HepG2 (cell line): ENCODE results near the gene PRXL2A. TPM values are rescaled to one million over a fixed set of nuclear protein-coding genes. Genes with fewer than 3 reads are reported as not detected.
A peak's percentile ranks its signal among the peaks of the same experiment; 100 is the strongest.

ENCODE experiments used
- ARID2 ChIP-seq: sonication (generic); formaldehyde crosslinking; IDR thresholded peaks from 2 replicates; pipeline ENCODE4 v1.8.1; 2022; ENCODE audit warnings: mild to moderate bottlenecking, missing genetic modification reagents, borderline replicate concordance
- ARID5B ChIP-seq: IDR thresholded peaks from 2 replicates; pipeline ENCODE4 v1.4.0; 2020; ENCODE audit warnings: mild to moderate bottlenecking, missing genetic modification reagents
- ATF7-NPFF ChIP-seq: sonication (generic); formaldehyde crosslinking; IDR thresholded peaks from 2 replicates; pipeline ENCODE4 v1.8.1; 2023; ENCODE audit warnings: mild to moderate bottlenecking, low read depth, missing genetic modification reagents, moderate library complexity
- CENPT ChIP-seq: sonication (generic); formaldehyde crosslinking; IDR thresholded peaks from 2 replicates; pipeline ENCODE4 v1.8.0; 2022; ENCODE audit warnings: low read depth, mild to moderate bottlenecking, moderate library complexity, missing genetic modification reagents
- HDAC2 ChIP-seq: sonication (generic); formaldehyde crosslinking; IDR thresholded peaks from 2 replicates; pipeline ENCODE4 v1.4.0; 2020; ENCODE audit warnings: missing genetic modification reagents
- IRF2 ChIP-seq: IDR thresholded peaks from 2 replicates; pipeline ENCODE4 v1.6.1; 2018; ENCODE audit warnings: missing genetic modification reagents, missing compliant biosample characterization
- KLF6 ChIP-seq: IDR thresholded peaks from 2 replicates; pipeline ENCODE4 v1.8.0; 2016; ENCODE audit warnings: missing biosample characterization, missing genetic modification reagents
- MXD4 ChIP-seq: IDR thresholded peaks from 2 replicates; pipeline ENCODE4 v1.6.1; 2016; ENCODE audit warnings: mild to moderate bottlenecking, missing biosample characterization, missing genetic modification reagents
- MYC ChIP-seq: sonication (generic); formaldehyde crosslinking; IDR thresholded peaks from 2 replicates; pipeline ENCODE4 v1.9.0; 2021; ENCODE audit warnings: missing genetic modification reagents, borderline replicate concordance
- NCOA2 ChIP-seq: sonication (generic); formaldehyde crosslinking; IDR thresholded peaks from 2 replicates; pipeline ENCODE4 v1.8.0; 2022; ENCODE audit warnings: inconsistent platforms
- NR2F6 ChIP-seq, 2 experiments: IDR thresholded peaks; 2 replicates each; pipeline ENCODE4 v1.6.1; 2016; ENCODE audit warnings: antibody characterized with exemption in 1 of 2, mild to moderate bottlenecking in 1 of 2
- RBM22 ChIP-seq: fragments of 200-400 bp; formaldehyde crosslinking; optimal IDR thresholded peaks from 2 replicates; pipeline ENCODE3; 2017; ENCODE audit warnings: mild to moderate bottlenecking, low read length, moderate library complexity
- SALL1 ChIP-seq: sonication (generic); formaldehyde crosslinking; IDR thresholded peaks from 2 replicates; pipeline ENCODE4 v1.8.0; 2022; ENCODE audit warnings: mild to moderate bottlenecking, missing genetic modification reagents
- ZEB1 ChIP-seq: IDR thresholded peaks from 2 replicates; pipeline ENCODE4 v1.6.1; 2012; ENCODE audit warnings: mild to moderate bottlenecking, low read depth, inconsistent platforms; ENCODE audit not compliant: insufficient replicate concordance
- ZFX ChIP-seq: sonication (generic); formaldehyde crosslinking; IDR thresholded peaks from 2 replicates; pipeline ENCODE4 v1.4.0; 2020; ENCODE audit warnings: mild to moderate bottlenecking, low read depth, missing genetic modification reagents, moderate library complexity
- ZIK1 ChIP-seq: sonication (generic); formaldehyde crosslinking; IDR thresholded peaks from 2 replicates; pipeline ENCODE4 v1.5.0; 2020; ENCODE audit warnings: mild to moderate bottlenecking, low read depth, missing genetic modification reagents, borderline replicate concordance
- ZNF772 ChIP-seq: sonication (generic); formaldehyde crosslinking; IDR thresholded peaks from 2 replicates; pipeline ENCODE4 v1.5.0; 2020; ENCODE audit warnings: mild to moderate bottlenecking, missing genetic modification reagents
- polyA plus RNA-seq, 8 experiments: library from polyadenylated mRNA; depleted of rRNA in 3 of 8; stranded (reverse) in 7 of 8; unstranded in 1 of 8; fragments of >200 nt; fragmentation: Illumina TruSeq in 4 of 8; extraction: Trizol in 4 of 8; gene quantifications; 2 replicates each; pipeline versions ENCODE4 v1.2.1 to v1.2.3, GENCODE V29; 2011 to 2016; ENCODE audit warnings: low read depth in 4 of 8, missing spikeins in 1 of 8, mixed read lengths in 1 of 8; ENCODE audit not compliant: insufficient read depth in 1 of 8
- total RNA-seq, 5 experiments: library from RNA; depleted of rRNA; stranded (reverse); fragments of >200 nt; fragmentation: Illumina TruSeq; extraction: Trizol; gene quantifications; 2 replicates each; pipeline ENCODE4 v1.2.3, GENCODE V29; 2016; ENCODE audit warnings: low read depth in 1 of 5
- TF ChIP-seq, protein P1 (sequence below): sonication (generic); formaldehyde crosslinking; IDR thresholded peaks from 2 replicates; pipeline ENCODE4 v1.4.0; 2020; ENCODE audit warnings: mild to moderate bottlenecking, missing genetic modification reagents, borderline replicate concordance

The PRXL2A gene
- total and polyA plus RNA-seq, 2 of the 13 experiments (the other 11 are each of a cell fraction or from before 2014, with no cell fraction given), result 43.9 to 79.9 TPM

DNA sequence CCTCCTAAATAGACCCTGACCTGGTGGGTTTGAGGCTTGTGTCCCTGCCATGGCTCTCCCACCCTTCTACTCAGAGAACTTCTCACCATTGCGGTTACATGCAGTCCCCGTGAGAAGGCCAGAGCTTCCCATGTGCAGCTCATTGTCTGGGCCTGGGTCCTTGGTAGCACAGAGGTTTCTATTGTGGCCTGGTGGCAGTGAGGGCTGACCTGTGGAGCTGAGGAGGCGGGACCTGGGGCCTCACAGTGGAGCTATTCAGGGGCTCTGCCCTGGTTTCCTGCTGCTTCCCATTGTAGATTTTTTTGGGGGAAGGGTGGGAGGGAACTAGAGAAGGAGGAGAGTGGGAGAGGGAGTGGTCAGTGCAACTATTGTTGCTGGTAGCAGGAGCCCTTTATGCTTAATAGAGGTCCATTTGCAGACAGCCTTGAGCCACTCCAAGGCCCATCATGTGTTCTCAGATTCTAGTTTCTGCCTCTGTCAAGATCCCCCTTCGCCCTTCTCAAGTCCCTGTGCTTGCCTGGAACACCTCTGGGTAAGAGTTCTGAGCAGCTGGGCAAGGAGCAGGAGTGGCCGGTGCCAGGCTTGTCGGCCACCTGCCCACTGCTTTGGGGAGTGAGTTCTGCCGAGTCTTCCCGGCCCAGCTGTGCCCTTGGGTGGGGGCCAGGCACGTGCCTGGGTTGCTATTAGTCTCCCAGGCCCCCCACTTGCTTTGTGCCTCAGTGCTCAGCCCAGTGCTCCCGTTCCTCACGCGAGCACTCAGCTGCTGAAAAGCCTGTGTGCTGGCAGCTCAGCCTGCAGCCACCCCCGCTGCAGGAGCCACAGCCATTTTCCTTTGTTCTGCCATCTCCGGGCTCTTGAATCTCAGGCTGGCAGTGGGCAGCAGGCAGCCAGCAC is 56.5 kb downstream of the PRXL2A start (continued):
- TF ChIP-seq ZIK1, result 0 out of 2 replicates have a peak, but pooled peaks have one; percentile 51
- TF ChIP-seq RBM22, result peak; percentile 32
- TF ChIP-seq KLF6 (CRISPR knock-in tag), result no peak
- no peak for TF ChIP-seq ZEB1
- TF ChIP-seq ARID5B (CRISPR knock-in tag), result peak; percentile 55
- no peak for TF ChIP-seq MXD4 (CRISPR knock-in tag)
- 0 out of 2 replicates have a peak, but pooled peaks have one; percentile 27 for TF ChIP-seq NCOA2
- TF ChIP-seq MYC (CRISPR knock-in tag), result peak; percentile 63; the same call in 1 of the 2 replicates
- TF ChIP-seq SALL1 (CRISPR knock-in tag), result peak; percentile 46; the same call in 1 of the 2 replicates
- TF ChIP-seq ZNF772, result no peak
- TF ChIP-seq IRF2 (CRISPR knock-in tag), result 0 out of 2 replicates have a peak, but pooled peaks have one; percentile 16
- TF ChIP-seq, protein P1, sequence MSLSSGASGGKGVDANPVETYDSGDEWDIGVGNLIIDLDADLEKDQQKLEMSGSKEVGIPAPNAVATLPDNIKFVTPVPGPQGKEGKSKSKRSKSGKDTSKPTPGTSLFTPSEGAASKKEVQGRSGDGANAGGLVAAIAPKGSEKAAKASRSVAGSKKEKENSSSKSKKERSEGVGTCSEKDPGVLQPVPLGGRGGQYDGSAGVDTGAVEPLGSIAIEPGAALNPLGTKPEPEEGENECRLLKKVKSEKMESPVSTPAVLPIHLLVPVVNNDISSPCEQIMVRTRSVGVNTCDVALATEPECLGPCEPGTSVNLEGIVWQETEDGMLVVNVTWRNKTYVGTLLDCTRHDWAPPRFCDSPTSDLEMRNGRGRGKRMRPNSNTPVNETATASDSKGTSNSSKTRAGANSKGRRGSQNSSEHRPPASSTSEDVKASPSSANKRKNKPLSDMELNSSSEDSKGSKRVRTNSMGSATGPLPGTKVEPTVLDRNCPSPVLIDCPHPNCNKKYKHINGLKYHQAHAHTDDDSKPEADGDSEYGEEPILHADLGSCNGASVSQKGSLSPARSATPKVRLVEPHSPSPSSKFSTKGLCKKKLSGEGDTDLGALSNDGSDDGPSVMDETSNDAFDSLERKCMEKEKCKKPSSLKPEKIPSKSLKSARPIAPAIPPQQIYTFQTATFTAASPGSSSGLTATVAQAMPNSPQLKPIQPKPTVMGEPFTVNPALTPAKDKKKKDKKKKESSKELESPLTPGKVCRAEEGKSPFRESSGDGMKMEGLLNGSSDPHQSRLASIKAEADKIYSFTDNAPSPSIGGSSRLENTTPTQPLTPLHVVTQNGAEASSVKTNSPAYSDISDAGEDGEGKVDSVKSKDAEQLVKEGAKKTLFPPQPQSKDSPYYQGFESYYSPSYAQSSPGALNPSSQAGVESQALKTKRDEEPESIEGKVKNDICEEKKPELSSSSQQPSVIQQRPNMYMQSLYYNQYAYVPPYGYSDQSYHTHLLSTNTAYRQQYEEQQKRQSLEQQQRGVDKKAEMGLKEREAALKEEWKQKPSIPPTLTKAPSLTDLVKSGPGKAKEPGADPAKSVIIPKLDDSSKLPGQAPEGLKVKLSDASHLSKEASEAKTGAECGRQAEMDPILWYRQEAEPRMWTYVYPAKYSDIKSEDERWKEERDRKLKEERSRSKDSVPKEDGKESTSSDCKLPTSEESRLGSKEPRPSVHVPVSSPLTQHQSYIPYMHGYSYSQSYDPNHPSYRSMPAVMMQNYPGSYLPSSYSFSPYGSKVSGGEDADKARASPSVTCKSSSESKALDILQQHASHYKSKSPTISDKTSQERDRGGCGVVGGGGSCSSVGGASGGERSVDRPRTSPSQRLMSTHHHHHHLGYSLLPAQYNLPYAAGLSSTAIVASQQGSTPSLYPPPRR, result peak; percentile 62
- TF ChIP-seq ZFX (CRISPR knock-in tag), result peak; percentile 87
- peak; percentile 55; the same call in 1 of the 2 replicates for TF ChIP-seq HDAC2 (CRISPR knock-in tag)
- TF ChIP-seq NR2F6 (IDR thresholded peaks at IDR 0.05), result peak; percentile 53; the same call in 1 of the 2 replicates
- peak; percentile 56 for TF ChIP-seq NR2F6 (CRISPR knock-in tag; IDR thresholded peaks at IDR 0.05)
- TF ChIP-seq ARID2 (CRISPR knock-in tag), result peak; percentile 81; the same call in 1 of the 2 replicates
- TF ChIP-seq ATF7-NPFF (CRISPR knock-in tag), result no peak
- no peak for TF ChIP-seq CENPT (CRISPR knock-in tag)
